HG03196 (cell line): ENCODE measurements around the gene IQSEC1.

Experiments
- ATAC-seq: cut with Tn5 transposase; IDR thresholded peaks from one replicate; pipeline ENCODE4 v1.9.1; 2021; ENCODE audit not compliant: unreplicated experiment

IQSEC1 gene

GRCh38 chr3:13073326-13074005 lies at the start of gene IQSEC1:
TSS of gene IQSEC1 (minus strand) at chr3:13073429. CDS start at chr3:13073014, 415 bp downstream.
- ATAC-seq: peak; percentile 46

GRCh38 chr3:13122081-13123012 lies 49.1 kb upstream of the IQSEC1 start:
- no peak for ATAC-seq

- no peak for ATAC-seq
Observed at GRCh38 chr3:13121553-13122001, 48.3 kb upstream of the IQSEC1 start.

- no peak for ATAC-seq
Observed at GRCh38 chr3:13120928-13121552, 47.8 kb upstream of the IQSEC1 start.

GRCh38 chr3:13120289-13120927 lies 47.2 kb upstream of the IQSEC1 start:
- no peak for ATAC-seq

- no peak for ATAC-seq
Observed at GRCh38 chr3:13119471-13120220, 46.4 kb upstream of the IQSEC1 start.

GRCh38 chr3:13116426-13116825 lies 43.2 kb upstream of the IQSEC1 start:
- ATAC-seq: no peak

- ATAC-seq: no peak
Observed at GRCh38 chr3:13115991-13116390, 42.8 kb upstream of the IQSEC1 start.

- no peak for ATAC-seq
Observed at GRCh38 chr3:13115576-13115910, 42.3 kb upstream of the IQSEC1 start.

- ATAC-seq: no peak
Observed at GRCh38 chr3:13114811-13115575, 41.8 kb upstream of the IQSEC1 start.

- ATAC-seq: no peak
Observed at GRCh38 chr3:13113346-13114330, 40.4 kb upstream of the IQSEC1 start.

GRCh38 chr3:13112521-13113345 lies 39.5 kb upstream of the IQSEC1 start:
- ATAC-seq: no peak

- no peak for ATAC-seq
Observed at GRCh38 chr3:13111873-13112520, 38.8 kb upstream of the IQSEC1 start.

- ATAC-seq: peak; percentile 27
Observed at GRCh38 chr3:13111173-13111872, 38.1 kb upstream of the IQSEC1 start.

- ATAC-seq: peak; percentile 58
Observed at GRCh38 chr3:13110678-13111116, 37.5 kb upstream of the IQSEC1 start.

GRCh38 chr3:13109516-13109915 lies 36.3 kb upstream of the IQSEC1 start:
- ATAC-seq: no peak
